ENCODE data around the gene MICAL2. TPM values are rescaled to one million over a fixed set of nuclear protein-coding genes. Genes with fewer than 3 reads are reported as not detected.

MICAL2 gene
- total RNA-seq, 1 experiment from 2014 or later = 37.4 TPM

DNA sequence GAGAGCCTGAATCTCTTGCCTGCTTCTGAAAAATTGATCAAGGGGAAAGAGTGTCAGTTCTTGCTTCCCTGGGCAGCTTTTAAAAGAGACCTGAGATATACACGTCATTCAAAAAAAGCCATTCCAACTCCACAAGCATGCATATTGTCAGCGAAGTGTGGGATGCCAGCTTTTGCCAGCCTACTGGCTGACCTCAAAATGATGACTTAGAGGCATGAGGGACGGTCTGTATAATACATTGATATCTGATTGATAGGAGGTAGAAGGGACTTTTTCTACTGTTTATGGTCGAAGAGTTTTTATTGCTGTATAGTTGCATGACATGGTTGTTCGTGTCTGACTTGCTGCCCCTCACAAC is 126.3 kb downstream of the MICAL2 start:
- Histone ChIP-seq H3K27me3 (ENCODE audit: insufficient read depth, low read length) (no peaks in the 10 kb centered on the region), H4K20me1 (ENCODE audit: insufficient read depth) (no peaks in the 10 kb centered on the region), H3K9me2 (ENCODE audit: insufficient read depth) (no peaks in the 10 kb centered on the region), H3K9ac (ENCODE audit: low read length) (no peak overlapping the region), H3K36me3 (ENCODE audit: control insufficient read depth in 1 of 2, insufficient read depth in 2 of 2, low read length in 2 of 2) (no peaks in the 10 kb centered on the region; a peak in 1 of 4 replicates), H2AFZ (ENCODE audit: low read depth, low read length, poor library complexity, severe bottlenecking) (no peak overlapping the region), H3K79me2 (ENCODE audit: insufficient read depth, low read length) (no peaks in the 10 kb centered on the region), H3K9me3 (ENCODE audit: control insufficient read depth in 1 of 2, insufficient read depth in 1 of 2, low read depth in 1 of 2, low read length in 2 of 2) (no peaks in the 10 kb centered on the region), H3K4me1 (ENCODE audit: control insufficient read depth in 1 of 2, insufficient read depth in 2 of 2, low read length in 2 of 2) (peaks cover 4 to 23% of the 10 kb centered on the region in 2 experiments; a peak in 3 of 4 replicates), H3K27ac (ENCODE audit: low read depth, low read length) (no peak overlapping the region), H3K4me2 (ENCODE audit: low read length) (no peak overlapping the region), H3K4me3 (replicated peaks in 1 of 2; ENCODE audit: low read depth in 1 of 2, low read length in 2 of 2) (no peak overlapping the region)
- no TSS peak for BruUV-seq (replicated peaks)
- TF ChIP-seq ZNF274 (IDR thresholded peaks at IDR 0.05; ENCODE audit: low read depth, low read length) (no peak), ZFX (IDR thresholded peaks at IDR 0.05) (no peak), RAD21 (IDR thresholded peaks at IDR 0.05; ENCODE audit: low read depth) (no peak), ELF1 (IDR thresholded peaks at IDR 0.05; ENCODE audit: borderline replicate concordance, low read depth) (no peak), SP1 (IDR thresholded peaks at IDR 0.05; ENCODE audit: low read depth) (no peak), CEBPB (IDR thresholded peaks at IDR 0.05; ENCODE audit: low read depth) (no peak), SRF (IDR thresholded peaks at IDR 0.05; ENCODE audit: low read depth) (no peak), FOSL1 (IDR thresholded peaks at IDR 0.05; ENCODE audit: low read depth) (no peak), YY1 (IDR thresholded peaks at IDR 0.05; ENCODE audit: extremely low read depth, insufficient replicate concordance, low read depth, low read length) (no peak), SIN3A (IDR thresholded peaks at IDR 0.05; ENCODE audit: low read depth) (no peak), CBX3 (IDR thresholded peaks at IDR 0.05; ENCODE audit: low read depth) (no peak)
- TF ChIP-seq, protein P1, sequence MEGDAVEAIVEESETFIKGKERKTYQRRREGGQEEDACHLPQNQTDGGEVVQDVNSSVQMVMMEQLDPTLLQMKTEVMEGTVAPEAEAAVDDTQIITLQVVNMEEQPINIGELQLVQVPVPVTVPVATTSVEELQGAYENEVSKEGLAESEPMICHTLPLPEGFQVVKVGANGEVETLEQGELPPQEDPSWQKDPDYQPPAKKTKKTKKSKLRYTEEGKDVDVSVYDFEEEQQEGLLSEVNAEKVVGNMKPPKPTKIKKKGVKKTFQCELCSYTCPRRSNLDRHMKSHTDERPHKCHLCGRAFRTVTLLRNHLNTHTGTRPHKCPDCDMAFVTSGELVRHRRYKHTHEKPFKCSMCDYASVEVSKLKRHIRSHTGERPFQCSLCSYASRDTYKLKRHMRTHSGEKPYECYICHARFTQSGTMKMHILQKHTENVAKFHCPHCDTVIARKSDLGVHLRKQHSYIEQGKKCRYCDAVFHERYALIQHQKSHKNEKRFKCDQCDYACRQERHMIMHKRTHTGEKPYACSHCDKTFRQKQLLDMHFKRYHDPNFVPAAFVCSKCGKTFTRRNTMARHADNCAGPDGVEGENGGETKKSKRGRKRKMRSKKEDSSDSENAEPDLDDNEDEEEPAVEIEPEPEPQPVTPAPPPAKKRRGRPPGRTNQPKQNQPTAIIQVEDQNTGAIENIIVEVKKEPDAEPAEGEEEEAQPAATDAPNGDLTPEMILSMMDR (IDR thresholded peaks at IDR 0.05 in 2 of 3, conservative IDR thresholded peaks at IDR 0.05 in 1 of 3; ENCODE audit: borderline replicate concordance in 1 of 3, insufficient read depth in 1 of 3, low read depth in 2 of 3, low read length in 2 of 3) = no peak; a peak in 1 of 6 replicates
- TF ChIP-seq, protein P2, sequence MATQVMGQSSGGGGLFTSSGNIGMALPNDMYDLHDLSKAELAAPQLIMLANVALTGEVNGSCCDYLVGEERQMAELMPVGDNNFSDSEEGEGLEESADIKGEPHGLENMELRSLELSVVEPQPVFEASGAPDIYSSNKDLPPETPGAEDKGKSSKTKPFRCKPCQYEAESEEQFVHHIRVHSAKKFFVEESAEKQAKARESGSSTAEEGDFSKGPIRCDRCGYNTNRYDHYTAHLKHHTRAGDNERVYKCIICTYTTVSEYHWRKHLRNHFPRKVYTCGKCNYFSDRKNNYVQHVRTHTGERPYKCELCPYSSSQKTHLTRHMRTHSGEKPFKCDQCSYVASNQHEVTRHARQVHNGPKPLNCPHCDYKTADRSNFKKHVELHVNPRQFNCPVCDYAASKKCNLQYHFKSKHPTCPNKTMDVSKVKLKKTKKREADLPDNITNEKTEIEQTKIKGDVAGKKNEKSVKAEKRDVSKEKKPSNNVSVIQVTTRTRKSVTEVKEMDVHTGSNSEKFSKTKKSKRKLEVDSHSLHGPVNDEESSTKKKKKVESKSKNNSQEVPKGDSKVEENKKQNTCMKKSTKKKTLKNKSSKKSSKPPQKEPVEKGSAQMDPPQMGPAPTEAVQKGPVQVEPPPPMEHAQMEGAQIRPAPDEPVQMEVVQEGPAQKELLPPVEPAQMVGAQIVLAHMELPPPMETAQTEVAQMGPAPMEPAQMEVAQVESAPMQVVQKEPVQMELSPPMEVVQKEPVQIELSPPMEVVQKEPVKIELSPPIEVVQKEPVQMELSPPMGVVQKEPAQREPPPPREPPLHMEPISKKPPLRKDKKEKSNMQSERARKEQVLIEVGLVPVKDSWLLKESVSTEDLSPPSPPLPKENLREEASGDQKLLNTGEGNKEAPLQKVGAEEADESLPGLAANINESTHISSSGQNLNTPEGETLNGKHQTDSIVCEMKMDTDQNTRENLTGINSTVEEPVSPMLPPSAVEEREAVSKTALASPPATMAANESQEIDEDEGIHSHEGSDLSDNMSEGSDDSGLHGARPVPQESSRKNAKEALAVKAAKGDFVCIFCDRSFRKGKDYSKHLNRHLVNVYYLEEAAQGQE (IDR thresholded peaks at IDR 0.05; ENCODE audit: low read depth) = no peak
- TF ChIP-seq, protein P3, sequence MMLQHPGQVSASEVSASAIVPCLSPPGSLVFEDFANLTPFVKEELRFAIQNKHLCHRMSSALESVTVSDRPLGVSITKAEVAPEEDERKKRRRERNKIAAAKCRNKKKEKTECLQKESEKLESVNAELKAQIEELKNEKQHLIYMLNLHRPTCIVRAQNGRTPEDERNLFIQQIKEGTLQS (IDR thresholded peaks at IDR 0.05) = no peak
- ATAC-seq = no peak
- ChIA-PET POLR2A (no interaction called here), RAD21 (ENCODE audit: low non-redundant PET in 1 of 2, low total read pairs in 2 of 2, uncharacterized antibody in 2 of 2, unreplicated experiment in 2 of 2) (no interaction called here), CTCF (interaction anchor here (0.7 to 2.5 kb wide), 7 partner anchors 13 to 189 kb away, joined by 3 to 15 read pairs (median 3); no protein-coding TSS in a partner anchor)
- intact Hi-C loops (cut with micrococcal nuclease) = loop anchor here (1.0 to 10.0 kb wide), 4 partner anchors 114 to 189 kb away; no protein-coding TSS in a partner anchor
- no peak for DNase-seq (ENCODE audit: low read depth, low spot score)

All from HCT116 (cell line).